H9 (cell line): ENCODE data around the gene NME4. TPM values are rescaled to one million over a fixed set of nuclear protein-coding genes. Genes with fewer than 3 reads are reported as not detected.
"Not testable (repeated sequence)": the region's sequence is repeated elsewhere in the genome, so short reads cannot be mapped to it uniquely, and the experiment has no call there.

Experiments used
- DNase-seq: peaks from one replicate; pipeline ENCODE4 v3.0.0-alpha.2; 2017
- H2AFZ ChIP-seq: one replicate; pipeline ENCODE4 v1.6.1; 2013; ENCODE audit warnings: mild to moderate bottlenecking, low read length, control low read depth, moderate library complexity
- H2AK5ac ChIP-seq: 2 replicates; pipeline ENCODE4 v1.6.1; 2013; ENCODE audit warnings: low read length, control low read depth, mixed read lengths; ENCODE audit not compliant: insufficient read length
- H2BK120ac ChIP-seq: one replicate; pipeline ENCODE4 v1.6.1; 2013; ENCODE audit warnings: low read depth, mild to moderate bottlenecking, low read length, control low read depth, inconsistent platforms; ENCODE audit not compliant: poor library complexity, severe bottlenecking
- H2BK12ac ChIP-seq: 2 replicates; pipeline ENCODE4 v1.6.1; 2013; ENCODE audit warnings: low read length, control low read depth, mixed read lengths, low read depth; ENCODE audit not compliant: insufficient read length
- H2BK15ac ChIP-seq: 2 replicates; pipeline ENCODE4 v1.6.1; 2013; ENCODE audit warnings: low read depth, low read length, control low read depth
- H2BK20ac ChIP-seq: one replicate; pipeline ENCODE4 v1.6.1; 2013; ENCODE audit warnings: low read depth, mild to moderate bottlenecking, low read length, control low read depth, inconsistent platforms; ENCODE audit not compliant: poor library complexity, severe bottlenecking
- H2BK5ac ChIP-seq: 2 replicates; pipeline ENCODE4 v1.6.1; 2013; ENCODE audit warnings: low read length, control low read depth, mixed read lengths; ENCODE audit not compliant: insufficient read length
- H3K14ac ChIP-seq: 2 replicates; pipeline ENCODE4 v1.6.1; 2013; ENCODE audit warnings: low read length, control low read depth; ENCODE audit not compliant: insufficient read depth
- H3K18ac ChIP-seq: 2 replicates; pipeline ENCODE4 v1.6.1; 2013; ENCODE audit warnings: low read depth, mild to moderate bottlenecking, mixed read lengths, low read length, control low read depth; ENCODE audit not compliant: insufficient read length
- H3K23ac ChIP-seq: 2 replicates; pipeline ENCODE4 v1.6.1; 2013; ENCODE audit warnings: low read length, control low read depth, mixed read lengths, low read depth; ENCODE audit not compliant: insufficient read length
- H3K23me2 ChIP-seq: 2 replicates; pipeline ENCODE4 v1.6.1; 2013; ENCODE audit warnings: low read depth, mild to moderate bottlenecking, mixed read lengths, low read length, control low read depth; ENCODE audit not compliant: insufficient read length, poor library complexity, severe bottlenecking
- H3K27ac ChIP-seq: 2 replicates; pipeline ENCODE4 v1.5.1; 2013; ENCODE audit warnings: low read length, control low read depth, mixed read lengths, low read depth; ENCODE audit not compliant: insufficient read length
- H3K27me3 ChIP-seq: 2 replicates; pipeline ENCODE4 v1.6.1; 2013; ENCODE audit warnings: low read length, control low read depth, inconsistent platforms; ENCODE audit not compliant: insufficient read depth
- H3K4ac ChIP-seq: 2 replicates; pipeline ENCODE4 v1.6.1; 2013; ENCODE audit warnings: low read depth, mild to moderate bottlenecking, control low read depth, inconsistent platforms, low read length, moderate library complexity
- H3K4me1 ChIP-seq: 2 replicates; pipeline ENCODE4 v1.6.1; 2013; ENCODE audit warnings: low read length, control low read depth, inconsistent platforms; ENCODE audit not compliant: insufficient read depth
- H3K4me2 ChIP-seq: 2 replicates; pipeline ENCODE4 v1.6.1; 2013; ENCODE audit warnings: low read length, control low read depth, mixed read lengths; ENCODE audit not compliant: insufficient read length, insufficient read depth
- H3K56ac ChIP-seq: 2 replicates; pipeline ENCODE4 v1.6.1; 2013; ENCODE audit warnings: low read depth, mild to moderate bottlenecking, mixed read lengths, low read length, control low read depth; ENCODE audit not compliant: insufficient read length
- H3K79me1 ChIP-seq: 2 replicates; pipeline ENCODE4 v1.6.1; 2013; ENCODE audit warnings: low read depth, mild to moderate bottlenecking, moderate library complexity, low read length, control low read depth, inconsistent platforms; ENCODE audit not compliant: insufficient read depth, poor library complexity, severe bottlenecking
- H3K79me2 ChIP-seq: 2 replicates; pipeline ENCODE4 v1.6.1; 2013; ENCODE audit warnings: low read length, control low read depth, inconsistent platforms; ENCODE audit not compliant: insufficient read depth
- H3K9ac ChIP-seq: 2 replicates; pipeline ENCODE4 v1.6.1; 2013; ENCODE audit warnings: low read length, control low read depth, mixed read lengths; ENCODE audit not compliant: insufficient read length; ENCODE audit errors: extremely low read depth
- H3K9me3 ChIP-seq: one replicate; pipeline ENCODE4 v1.6.1; 2013; ENCODE audit warnings: low read depth, low read length, inconsistent platforms; ENCODE audit not compliant: control insufficient read depth
- H3T11ph ChIP-seq: one replicate; pipeline ENCODE4 v1.6.1; 2013; ENCODE audit warnings: mild to moderate bottlenecking, low read length, control low read depth, inconsistent platforms
- H4K20me1 ChIP-seq: one replicate; pipeline ENCODE4 v1.6.1; 2013; ENCODE audit not compliant: control insufficient read depth, insufficient read length, insufficient read depth
- H4K5ac ChIP-seq: 2 replicates; pipeline ENCODE4 v1.6.1; 2013; ENCODE audit warnings: low read depth, mild to moderate bottlenecking, mixed read lengths, low read length, control low read depth; ENCODE audit not compliant: insufficient read length
- H4K8ac ChIP-seq: replicated peaks from 2 replicates; pipeline ENCODE4 v1.6.1; 2013; ENCODE audit warnings: low read length, control low read depth, mixed read lengths, low read depth; ENCODE audit not compliant: insufficient read length
- H4K91ac ChIP-seq: 2 replicates; pipeline ENCODE4 v1.6.1; 2013; ENCODE audit warnings: low read depth, mild to moderate bottlenecking, moderate library complexity, mixed read lengths, low read length, control low read depth; ENCODE audit not compliant: insufficient read length
- H3K27ac Mint-ChIP-seq, 3 experiments: 2 replicates in 2 of 3; 3 replicates in 1 of 3; pipeline ENCODE4 v1.8.0; 2020 to 2021; ENCODE audit warnings: mixed read lengths in 3 of 3, mild to moderate bottlenecking in 1 of 3, moderate library complexity in 1 of 3
- H3K27me3 Mint-ChIP-seq: 2 replicates; pipeline ENCODE4 v1.8.0; 2021; ENCODE audit warnings: low read depth, mild to moderate bottlenecking, moderate library complexity, mixed read lengths
- H3K36me3 Mint-ChIP-seq, 3 experiments: 2 replicates in 2 of 3; 3 replicates in 1 of 3; pipeline ENCODE4 v1.8.0; 2020 to 2021; ENCODE audit warnings: low read depth in 3 of 3, mixed read lengths in 3 of 3; ENCODE audit not compliant: insufficient read depth in 1 of 3
- H3K4me1 Mint-ChIP-seq, 2 experiments: 2 replicates each; pipeline ENCODE4 v1.8.0; 2020; ENCODE audit warnings: mixed read lengths in 2 of 2
- H3K4me3 Mint-ChIP-seq, 2 experiments: 2 replicates in 1 of 2; 3 replicates in 1 of 2; pipeline ENCODE4 v1.8.0; 2020 to 2021; ENCODE audit warnings: mild to moderate bottlenecking in 2 of 2, mixed read lengths in 2 of 2, moderate library complexity in 1 of 2
- H3K9me3 Mint-ChIP-seq, 2 experiments: 2 replicates in 1 of 2; 3 replicates in 1 of 2; pipeline ENCODE4 v1.8.0; 2020; ENCODE audit warnings: mild to moderate bottlenecking in 2 of 2, mixed read lengths in 2 of 2, moderate library complexity in 1 of 2
- WGBS: extraction: QIAGEN DNeasy Blood & Tissue Kit; methylation state at CpG from one replicate; pipeline ENCODE4 v1.1.7; 2013; ENCODE audit warnings: missing lambda C conversion rate, low lambda C conversion rate, mixed read lengths; ENCODE audit not compliant: insufficient read length; ENCODE audit errors: extremely low coverage; 5-methylcytosine and 5-hydroxymethylcytosine counted together
- total RNA-seq: library from RNA; stranded (reverse); gene quantifications from 2 replicates; pipeline ENCODE4 v1.2.1, GENCODE V29; 2021
- TF ChIP-seq, protein P1 (sequence below): fragments of 200-600 bp; sonication (generic); conservative IDR thresholded peaks from 3 replicates; pipeline ENCODE4 v1.8.0; 2021; ENCODE audit warnings: antibody characterized with exemption, mild to moderate bottlenecking

Gene NME4
- total RNA-seq, 1 experiment from 2014 or later, result 320 TPM

DNA sequence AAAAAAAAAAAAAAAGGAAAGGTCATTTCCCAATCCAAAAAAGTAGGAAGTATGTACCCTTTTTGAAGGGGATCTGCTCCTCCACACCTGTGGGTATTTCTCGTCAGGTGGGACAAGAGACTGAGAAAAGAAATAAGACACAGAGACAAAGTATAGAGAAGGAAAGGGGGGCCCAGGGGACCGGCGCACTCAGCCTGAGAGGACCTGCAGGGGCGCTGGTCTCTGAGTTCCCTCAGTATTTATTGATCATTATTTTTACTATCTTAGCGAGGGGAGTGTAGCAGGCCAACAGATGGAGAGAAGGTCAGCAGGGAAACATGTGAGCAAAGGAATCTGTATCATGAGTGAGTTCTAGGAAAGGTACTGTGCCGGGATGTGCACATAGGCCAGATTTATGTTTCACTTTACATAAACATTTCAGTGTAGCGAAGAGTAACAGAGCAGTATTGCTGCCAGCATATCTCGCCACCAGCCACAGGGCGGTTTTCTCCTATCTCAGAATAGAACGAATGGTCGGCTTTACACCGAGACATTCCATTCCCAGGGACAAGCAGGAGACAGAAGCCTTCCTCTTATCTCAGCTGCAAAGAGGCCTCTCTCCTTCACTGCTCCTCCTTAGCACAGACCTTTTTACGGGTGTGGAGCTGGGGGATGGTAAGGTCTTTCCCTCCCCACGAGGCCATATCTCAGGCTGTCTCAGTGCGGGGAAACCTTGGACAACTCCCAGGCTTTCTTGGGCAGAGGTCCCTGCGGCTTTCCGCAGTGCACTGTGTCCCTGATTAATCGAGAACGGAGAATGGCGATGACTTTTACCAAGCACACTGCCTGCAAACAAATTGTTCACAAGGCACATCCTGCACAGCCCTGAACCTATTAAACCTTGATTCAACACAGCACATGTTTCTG, 9.0 kb upstream of the NME4 start:
- H2BK20ac ChIP-seq, H3K79me1 ChIP-seq, H3K23ac ChIP-seq, H4K8ac ChIP-seq, H2BK5ac ChIP-seq, H3K4ac ChIP-seq, H3K14ac ChIP-seq, H2AFZ ChIP-seq, H3K23me2 ChIP-seq, H4K20me1 ChIP-seq, H3K9ac ChIP-seq, H3K56ac ChIP-seq, H4K91ac ChIP-seq, H3K4me2 ChIP-seq, H3K79me2 ChIP-seq, H4K5ac ChIP-seq, H3K27me3 Mint-ChIP-seq, H3K4me1 ChIP-seq, H2BK120ac ChIP-seq, H3T11ph ChIP-seq, H3K18ac ChIP-seq, H2BK12ac ChIP-seq, H2BK15ac ChIP-seq, H2AK5ac ChIP-seq, H3K27ac ChIP-seq, H3K9me3 ChIP-seq, H3K27me3 ChIP-seq, DNase-seq: not testable (repeated sequence)
- Mint-ChIP-seq H3K36me3 (peaks cover 6 to 17% (median 8%) of the 10 kb centered on the region in 3 experiments; a peak in 5 of 7 replicates), H3K4me1 (peaks cover 42 to 44% of the 10 kb centered on the region in 2 experiments), H3K9me3 (peaks cover 5 to 13% of the 10 kb centered on the region in 2 experiments), H3K27ac (peak overlapping the region in 1 of 3 experiments; percentile 37; a peak in 1 of 7 replicates), H3K4me3 (peak overlapping the region in 1 of 2 experiments; percentile 0; a peak in 2 of 5 replicates)
- TF ChIP-seq, protein P1, sequence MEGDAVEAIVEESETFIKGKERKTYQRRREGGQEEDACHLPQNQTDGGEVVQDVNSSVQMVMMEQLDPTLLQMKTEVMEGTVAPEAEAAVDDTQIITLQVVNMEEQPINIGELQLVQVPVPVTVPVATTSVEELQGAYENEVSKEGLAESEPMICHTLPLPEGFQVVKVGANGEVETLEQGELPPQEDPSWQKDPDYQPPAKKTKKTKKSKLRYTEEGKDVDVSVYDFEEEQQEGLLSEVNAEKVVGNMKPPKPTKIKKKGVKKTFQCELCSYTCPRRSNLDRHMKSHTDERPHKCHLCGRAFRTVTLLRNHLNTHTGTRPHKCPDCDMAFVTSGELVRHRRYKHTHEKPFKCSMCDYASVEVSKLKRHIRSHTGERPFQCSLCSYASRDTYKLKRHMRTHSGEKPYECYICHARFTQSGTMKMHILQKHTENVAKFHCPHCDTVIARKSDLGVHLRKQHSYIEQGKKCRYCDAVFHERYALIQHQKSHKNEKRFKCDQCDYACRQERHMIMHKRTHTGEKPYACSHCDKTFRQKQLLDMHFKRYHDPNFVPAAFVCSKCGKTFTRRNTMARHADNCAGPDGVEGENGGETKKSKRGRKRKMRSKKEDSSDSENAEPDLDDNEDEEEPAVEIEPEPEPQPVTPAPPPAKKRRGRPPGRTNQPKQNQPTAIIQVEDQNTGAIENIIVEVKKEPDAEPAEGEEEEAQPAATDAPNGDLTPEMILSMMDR, result peak; percentile 25; the same call in 1 of the 3 replicates
- no CpG with 5 or more reads among the region's 20 CpGs for WGBS
